HEK293 (cell line): Measurements from ENCODE around the gene PANX2.

Experiments used
- CTCF ChIA-PET: fragments of 350-600 bp; formaldehyde crosslinking; extraction: SDS; loops from one replicate; lab custom pipeline; 2021; ENCODE audit warnings: antibody characterized with exemption; lab: Yijun Ruan, JAX
- POLR2A ChIA-PET: fragments of 300-600 bp; formaldehyde crosslinking; extraction: SDS; loops from one replicate; lab custom pipeline; 2020; ENCODE audit warnings: antibody characterized with exemption, inconsistent platforms; lab: Yijun Ruan, JAX
- H3K27ac ChIP-seq: fragments of 200-500 bp; sonication (Bioruptor generic); 2 replicates; pipeline ENCODE4 v1.5.1; 2014; ENCODE audit warnings: low read depth, low read length, control low read depth, inconsistent platforms; ENCODE audit errors: extremely low read depth
- H3K36me3 ChIP-seq, 2 experiments: fragments of 200-500 bp in 1 of 2; sonication (Bioruptor generic) in 1 of 2; 1 replicate in 1 of 2; 2 replicates in 1 of 2; pipeline ENCODE4 v1.5.1; 2014 to 2017; ENCODE audit warnings: inconsistent platforms in 2 of 2, low read length in 2 of 2; ENCODE audit not compliant: control insufficient read depth in 2 of 2, insufficient read depth in 1 of 2
- H3K4me1 ChIP-seq: fragments of 200-500 bp; sonication (Bioruptor generic); 2 replicates; pipeline ENCODE4 v1.5.1; 2014; ENCODE audit warnings: mild to moderate bottlenecking, low read length, inconsistent platforms; ENCODE audit not compliant: control insufficient read depth, insufficient read depth
- H3K4me3 ChIP-seq: 2 replicates; pipeline ENCODE4 v1.5.1; 2011; ENCODE audit warnings: low read depth, mild to moderate bottlenecking, control low read depth, low read length, moderate library complexity
- H3K9me3 ChIP-seq: fragments of 200-500 bp; sonication (Bioruptor generic); 2 replicates; pipeline ENCODE4 v1.5.1; 2014; ENCODE audit warnings: low read depth, low read length, inconsistent platforms; ENCODE audit not compliant: control insufficient read depth, insufficient read depth
- PRDM1 ChIP-seq: fragments of 450-650 bp; formaldehyde crosslinking; IDR thresholded peaks from 2 replicates; pipeline ENCODE4; 2016; ENCODE audit warnings: missing biosample characterization, missing genetic modification characterization
- TRIM28 ChIP-seq: IDR thresholded peaks from 2 replicates; pipeline ENCODE4 v1.6.1; 2011; ENCODE audit warnings: low read length, control low read depth, borderline replicate concordance
- ZBTB48 ChIP-seq: fragments of 450-650 bp; formaldehyde crosslinking; IDR thresholded peaks from 2 replicates; pipeline ENCODE4 v1.5.1; 2016; ENCODE audit warnings: missing biosample characterization, missing genetic modification characterization
- ZFP69B ChIP-seq: fragments of 450-650 bp; formaldehyde crosslinking; IDR thresholded peaks from 2 replicates; pipeline ENCODE4 v1.5.1; 2016; ENCODE audit warnings: missing biosample characterization, missing genetic modification characterization
- ZNF23 ChIP-seq: fragments of 450-650 bp; formaldehyde crosslinking; IDR thresholded peaks from 2 replicates; pipeline ENCODE4 v1.5.1; 2016; ENCODE audit warnings: missing biosample characterization, missing genetic modification characterization, borderline replicate concordance
- ZNF248 ChIP-seq: fragments of 450-650 bp; formaldehyde crosslinking; IDR thresholded peaks from 2 replicates; pipeline ENCODE4 v1.5.1; 2017; ENCODE audit warnings: missing biosample characterization, missing genetic modification characterization
- ZNF302 ChIP-seq: fragments of 450-650 bp; formaldehyde crosslinking; IDR thresholded peaks from 2 replicates; pipeline ENCODE4 v1.5.1; 2016; ENCODE audit warnings: missing biosample characterization, missing genetic modification characterization, low read depth
- ZNF311 ChIP-seq: fragments of 450-650 bp; formaldehyde crosslinking; IDR thresholded peaks from 2 replicates; pipeline ENCODE4 v1.5.1; 2017; ENCODE audit warnings: missing biosample characterization, missing genetic modification characterization, borderline replicate concordance
- ZNF324 ChIP-seq: fragments of 450-650 bp; formaldehyde crosslinking; IDR thresholded peaks from 2 replicates; pipeline ENCODE4 v1.5.1; 2016; ENCODE audit warnings: missing biosample characterization, missing genetic modification characterization
- ZNF404 ChIP-seq: fragments of 450-650 bp; formaldehyde crosslinking; IDR thresholded peaks from 2 replicates; pipeline ENCODE4 v1.5.1; 2017; ENCODE audit warnings: missing biosample characterization, missing genetic modification characterization
- ZNF416 ChIP-seq: fragments of 450-650 bp; formaldehyde crosslinking; IDR thresholded peaks from 2 replicates; pipeline ENCODE4 v1.5.1; 2016; ENCODE audit warnings: missing biosample characterization, missing genetic modification characterization
- ZNF529 ChIP-seq: fragments of 450-650 bp; formaldehyde crosslinking; IDR thresholded peaks from 2 replicates; pipeline ENCODE4 v1.5.1; 2017; ENCODE audit warnings: missing genetic modification characterization, missing biosample characterization; ENCODE audit not compliant: insufficient replicate concordance
- ZNF555 ChIP-seq: fragments of 450-650 bp; formaldehyde crosslinking; conservative IDR thresholded peaks from 2 replicates; pipeline ENCODE4 v1.5.1; 2017; ENCODE audit warnings: missing biosample characterization, mild to moderate bottlenecking, missing genetic modification characterization, inconsistent platforms
- ZNF561 ChIP-seq: fragments of 450-650 bp; IDR thresholded peaks from 2 replicates; pipeline ENCODE4 v1.5.1; 2018; ENCODE audit warnings: missing biosample characterization, missing genetic modification characterization, borderline replicate concordance
- ZNF76 ChIP-seq: fragments of 450-650 bp; formaldehyde crosslinking; IDR thresholded peaks from 2 replicates; pipeline ENCODE4; 2016; ENCODE audit warnings: low read depth, missing biosample characterization, missing genetic modification characterization, borderline replicate concordance
- ZNF785 ChIP-seq: fragments of 450-650 bp; formaldehyde crosslinking; IDR thresholded peaks from 2 replicates; pipeline ENCODE4 v1.5.1; 2016; ENCODE audit warnings: missing biosample characterization, missing genetic modification characterization
- TF ChIP-seq, protein P1 (sequence below): fragments of 450-650 bp; formaldehyde crosslinking; IDR thresholded peaks from 2 replicates; pipeline ENCODE4 v1.5.1; 2016; ENCODE audit warnings: missing biosample characterization, missing genetic modification characterization
- TF ChIP-seq, protein P2 (sequence below): fragments of 450-650 bp; formaldehyde crosslinking; IDR thresholded peaks from 2 replicates; pipeline ENCODE4 v1.5.0; 2017; ENCODE audit warnings: missing biosample characterization, missing genetic modification characterization, borderline replicate concordance
- TF ChIP-seq, protein P3 (sequence below): fragments of 450-650 bp; formaldehyde crosslinking; IDR thresholded peaks from 2 replicates; pipeline ENCODE4 v1.5.1; 2016; ENCODE audit warnings: missing biosample characterization, missing genetic modification characterization

The PANX2 gene

GRCh38 chr22:50193621-50194020 lies 23.1 kb downstream of the PANX2 start:
- peaks cover 22% of the 10 kb centered on the region for H3K4me1 ChIP-seq
- no peak overlapping the region for H3K4me3 ChIP-seq
- TF ChIP-seq ZNF302 (tag by site-specific recombination): no peak
- TF ChIP-seq, protein P1, sequence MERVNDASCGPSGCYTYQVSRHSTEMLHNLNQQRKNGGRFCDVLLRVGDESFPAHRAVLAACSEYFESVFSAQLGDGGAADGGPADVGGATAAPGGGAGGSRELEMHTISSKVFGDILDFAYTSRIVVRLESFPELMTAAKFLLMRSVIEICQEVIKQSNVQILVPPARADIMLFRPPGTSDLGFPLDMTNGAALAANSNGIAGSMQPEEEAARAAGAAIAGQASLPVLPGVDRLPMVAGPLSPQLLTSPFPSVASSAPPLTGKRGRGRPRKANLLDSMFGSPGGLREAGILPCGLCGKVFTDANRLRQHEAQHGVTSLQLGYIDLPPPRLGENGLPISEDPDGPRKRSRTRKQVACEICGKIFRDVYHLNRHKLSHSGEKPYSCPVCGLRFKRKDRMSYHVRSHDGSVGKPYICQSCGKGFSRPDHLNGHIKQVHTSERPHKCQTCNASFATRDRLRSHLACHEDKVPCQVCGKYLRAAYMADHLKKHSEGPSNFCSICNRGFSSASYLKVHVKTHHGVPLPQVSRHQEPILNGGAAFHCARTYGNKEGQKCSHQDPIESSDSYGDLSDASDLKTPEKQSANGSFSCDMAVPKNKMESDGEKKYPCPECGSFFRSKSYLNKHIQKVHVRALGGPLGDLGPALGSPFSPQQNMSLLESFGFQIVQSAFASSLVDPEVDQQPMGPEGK: no peak; the same call in none of the 2 replicates
- no peak for TF ChIP-seq ZNF23 (tag by site-specific recombination)
- TF ChIP-seq ZNF785 (tag by site-specific recombination): no peak
- no peak for TF ChIP-seq ZNF555 (tag by site-specific recombination)
- POLR2A ChIA-PET: interaction anchor here (1.1 kb wide), 1 partner anchor 12 kb away, joined by 3 read pairs; no protein-coding TSS in a partner anchor
- peaks cover 9 to 80% of the 10 kb centered on the region in 2 experiments; a peak in 2 of 3 replicates for H3K36me3 ChIP-seq
- no peaks in the 10 kb centered on the region for H3K9me3 ChIP-seq
- H3K27ac ChIP-seq: peak overlapping the region; percentile 11; the same call in 1 of the 2 replicates
- CTCF ChIA-PET: no interaction called here

GRCh38 chr22:50194037-50194805 lies 23.7 kb downstream of the PANX2 start:
- Histone ChIP-seq H3K36me3 (peaks cover 9 to 82% of the 10 kb centered on the region in 2 experiments; a peak in 2 of 3 replicates), H3K4me3 (no peak overlapping the region), H3K4me1 (peaks cover 16% of the 10 kb centered on the region), H3K27ac (no peak overlapping the region; the same call in 1 of the 2 replicates), H3K9me3 (no peaks in the 10 kb centered on the region)
- TF ChIP-seq ZNF324 (tag by site-specific recombination): no peak
- no peak for TF ChIP-seq ZNF404
- TF ChIP-seq, protein P2, sequence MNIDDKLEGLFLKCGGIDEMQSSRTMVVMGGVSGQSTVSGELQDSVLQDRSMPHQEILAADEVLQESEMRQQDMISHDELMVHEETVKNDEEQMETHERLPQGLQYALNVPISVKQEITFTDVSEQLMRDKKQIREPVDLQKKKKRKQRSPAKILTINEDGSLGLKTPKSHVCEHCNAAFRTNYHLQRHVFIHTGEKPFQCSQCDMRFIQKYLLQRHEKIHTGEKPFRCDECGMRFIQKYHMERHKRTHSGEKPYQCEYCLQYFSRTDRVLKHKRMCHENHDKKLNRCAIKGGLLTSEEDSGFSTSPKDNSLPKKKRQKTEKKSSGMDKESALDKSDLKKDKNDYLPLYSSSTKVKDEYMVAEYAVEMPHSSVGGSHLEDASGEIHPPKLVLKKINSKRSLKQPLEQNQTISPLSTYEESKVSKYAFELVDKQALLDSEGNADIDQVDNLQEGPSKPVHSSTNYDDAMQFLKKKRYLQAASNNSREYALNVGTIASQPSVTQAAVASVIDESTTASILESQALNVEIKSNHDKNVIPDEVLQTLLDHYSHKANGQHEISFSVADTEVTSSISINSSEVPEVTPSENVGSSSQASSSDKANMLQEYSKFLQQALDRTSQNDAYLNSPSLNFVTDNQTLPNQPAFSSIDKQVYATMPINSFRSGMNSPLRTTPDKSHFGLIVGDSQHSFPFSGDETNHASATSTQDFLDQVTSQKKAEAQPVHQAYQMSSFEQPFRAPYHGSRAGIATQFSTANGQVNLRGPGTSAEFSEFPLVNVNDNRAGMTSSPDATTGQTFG: no peak
- TF ChIP-seq ZNF248: no peak
- no peak for TF ChIP-seq PRDM1
- TF ChIP-seq ZFP69B (tag by site-specific recombination): 0 out of 2 replicates have a peak, but pooled peaks have one; percentile 55
- no peak for TF ChIP-seq ZNF311 (tag by site-specific recombination)
- TF ChIP-seq ZBTB48 (tag by site-specific recombination): no peak
- no peak for TF ChIP-seq ZNF529 (tag by site-specific recombination)
- POLR2A ChIA-PET: interaction anchor here (1.1 kb wide), 1 partner anchor 12 kb away, joined by 3 read pairs; no protein-coding TSS in a partner anchor
- CTCF ChIA-PET: no interaction called here

GRCh38 chr22:50196256-50196655 lies 25.7 kb downstream of the PANX2 start:
- Histone ChIP-seq H3K4me1 (peaks cover 5% of the 10 kb centered on the region; the same call in 1 of the 2 replicates), H3K36me3 (peaks cover 9 to 82% of the 10 kb centered on the region in 2 experiments; a peak in 2 of 3 replicates), H3K4me3 (no peak overlapping the region), H3K27ac (peak overlapping the region; percentile 16; the same call in 1 of the 2 replicates), H3K9me3 (no peaks in the 10 kb centered on the region)
- POLR2A ChIA-PET: no interaction called here
- TF ChIP-seq TRIM28: no peak
- TF ChIP-seq, protein P3, sequence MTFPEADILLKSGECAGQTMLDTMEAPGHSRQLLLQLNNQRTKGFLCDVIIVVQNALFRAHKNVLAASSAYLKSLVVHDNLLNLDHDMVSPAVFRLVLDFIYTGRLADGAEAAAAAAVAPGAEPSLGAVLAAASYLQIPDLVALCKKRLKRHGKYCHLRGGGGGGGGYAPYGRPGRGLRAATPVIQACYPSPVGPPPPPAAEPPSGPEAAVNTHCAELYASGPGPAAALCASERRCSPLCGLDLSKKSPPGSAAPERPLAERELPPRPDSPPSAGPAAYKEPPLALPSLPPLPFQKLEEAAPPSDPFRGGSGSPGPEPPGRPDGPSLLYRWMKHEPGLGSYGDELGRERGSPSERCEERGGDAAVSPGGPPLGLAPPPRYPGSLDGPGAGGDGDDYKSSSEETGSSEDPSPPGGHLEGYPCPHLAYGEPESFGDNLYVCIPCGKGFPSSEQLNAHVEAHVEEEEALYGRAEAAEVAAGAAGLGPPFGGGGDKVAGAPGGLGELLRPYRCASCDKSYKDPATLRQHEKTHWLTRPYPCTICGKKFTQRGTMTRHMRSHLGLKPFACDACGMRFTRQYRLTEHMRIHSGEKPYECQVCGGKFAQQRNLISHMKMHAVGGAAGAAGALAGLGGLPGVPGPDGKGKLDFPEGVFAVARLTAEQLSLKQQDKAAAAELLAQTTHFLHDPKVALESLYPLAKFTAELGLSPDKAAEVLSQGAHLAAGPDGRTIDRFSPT (tag by site-specific recombination): 0 out of 2 replicates have a peak, but pooled peaks have one; percentile 31
- TF ChIP-seq ZNF561: no peak
- TF ChIP-seq ZNF76 (tag by site-specific recombination): no peak
- no peak for TF ChIP-seq ZNF416
- CTCF ChIA-PET: interaction anchor here (0.8 kb wide), 1 partner anchor 47 kb away, joined by 3 read pairs; no protein-coding TSS in a partner anchor
